ENCODE data around the gene NEDD4L. TPM values are rescaled to one million over a fixed set of nuclear protein-coding genes. Genes with fewer than 3 reads are reported as not detected.

Gene NEDD4L
- total and polyA plus RNA-seq, 2 experiments from 2014 or later: 36.2 to 72.3 TPM

GRCh38 chr18:58091099-58091611, 47.1 kb downstream of the NEDD4L start:
- Histone ChIP-seq H3K4me1 (ENCODE audit: insufficient read depth) (peaks cover 60% of the 10 kb centered on the region), H3K4me3 (no peak overlapping the region), H3K4me2 (no peak overlapping the region), H2AFZ (no peak overlapping the region), H3K27me3 (ENCODE audit: insufficient read depth) (no peaks in the 10 kb centered on the region), H4K20me1 (replicated peaks; ENCODE audit: insufficient read depth) (no peaks in the 10 kb centered on the region; the same call in 1 of the 2 replicates), H3F3A (replicated peaks; ENCODE audit: low read depth) (no peaks in the 10 kb centered on the region), H3K79me2 (replicated peaks; ENCODE audit: insufficient read depth) (peaks cover 77% of the 10 kb centered on the region), H3K9me2 (ENCODE audit: insufficient read depth) (no peaks in the 10 kb centered on the region), H3K36me3 (ENCODE audit: insufficient read depth) (peaks cover 4% of the 10 kb centered on the region; the same call in 1 of the 2 replicates), H3K27ac (ENCODE audit: low read depth) (no peak overlapping the region)
- DNase-seq (ENCODE audit: low spot score) (no peak), ATAC-seq (no peak)
- no peak overlapping the region; the same call in 1 of the 2 replicates for H3K27ac Mint-ChIP-seq
- no peak overlapping the region for H3K4me3 Mint-ChIP-seq
- no peak for TF ChIP-seq ZNF114 (CRISPR knock-in tag; IDR thresholded peaks at IDR 0.05)
- TF ChIP-seq EZH2 (IDR thresholded peaks at IDR 0.05; ENCODE audit: low read depth, unreplicated experiment): no peak
- TF ChIP-seq ETS1 (IDR thresholded peaks at IDR 0.05): no peak
- TF ChIP-seq JUNB (IDR thresholded peaks at IDR 0.05; ENCODE audit: unreplicated experiment): no peak
- TF ChIP-seq NANOG (IDR thresholded peaks at IDR 0.05; ENCODE audit: borderline replicate concordance): no peak
- no peak for TF ChIP-seq POLR2AphosphoS5 (IDR thresholded peaks at IDR 0.05; ENCODE audit: low read depth)
- no peak for TF ChIP-seq CTCF (conservative IDR thresholded peaks at IDR 0.05; ENCODE audit: low read depth in 2 of 2)
- TF ChIP-seq ZNF331 (CRISPR knock-in tag; IDR thresholded peaks at IDR 0.05; ENCODE audit: low read depth): no peak
- TF ChIP-seq EZH2phosphoT487 (IDR thresholded peaks at IDR 0.05; ENCODE audit: unreplicated experiment): no peak
- TF ChIP-seq, protein P1, sequence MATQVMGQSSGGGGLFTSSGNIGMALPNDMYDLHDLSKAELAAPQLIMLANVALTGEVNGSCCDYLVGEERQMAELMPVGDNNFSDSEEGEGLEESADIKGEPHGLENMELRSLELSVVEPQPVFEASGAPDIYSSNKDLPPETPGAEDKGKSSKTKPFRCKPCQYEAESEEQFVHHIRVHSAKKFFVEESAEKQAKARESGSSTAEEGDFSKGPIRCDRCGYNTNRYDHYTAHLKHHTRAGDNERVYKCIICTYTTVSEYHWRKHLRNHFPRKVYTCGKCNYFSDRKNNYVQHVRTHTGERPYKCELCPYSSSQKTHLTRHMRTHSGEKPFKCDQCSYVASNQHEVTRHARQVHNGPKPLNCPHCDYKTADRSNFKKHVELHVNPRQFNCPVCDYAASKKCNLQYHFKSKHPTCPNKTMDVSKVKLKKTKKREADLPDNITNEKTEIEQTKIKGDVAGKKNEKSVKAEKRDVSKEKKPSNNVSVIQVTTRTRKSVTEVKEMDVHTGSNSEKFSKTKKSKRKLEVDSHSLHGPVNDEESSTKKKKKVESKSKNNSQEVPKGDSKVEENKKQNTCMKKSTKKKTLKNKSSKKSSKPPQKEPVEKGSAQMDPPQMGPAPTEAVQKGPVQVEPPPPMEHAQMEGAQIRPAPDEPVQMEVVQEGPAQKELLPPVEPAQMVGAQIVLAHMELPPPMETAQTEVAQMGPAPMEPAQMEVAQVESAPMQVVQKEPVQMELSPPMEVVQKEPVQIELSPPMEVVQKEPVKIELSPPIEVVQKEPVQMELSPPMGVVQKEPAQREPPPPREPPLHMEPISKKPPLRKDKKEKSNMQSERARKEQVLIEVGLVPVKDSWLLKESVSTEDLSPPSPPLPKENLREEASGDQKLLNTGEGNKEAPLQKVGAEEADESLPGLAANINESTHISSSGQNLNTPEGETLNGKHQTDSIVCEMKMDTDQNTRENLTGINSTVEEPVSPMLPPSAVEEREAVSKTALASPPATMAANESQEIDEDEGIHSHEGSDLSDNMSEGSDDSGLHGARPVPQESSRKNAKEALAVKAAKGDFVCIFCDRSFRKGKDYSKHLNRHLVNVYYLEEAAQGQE (IDR thresholded peaks at IDR 0.05; ENCODE audit: unreplicated experiment): no peak
- no peak for TF ChIP-seq STAT1 (IDR thresholded peaks at IDR 0.05; ENCODE audit: unreplicated experiment)
- TF ChIP-seq ZNF462 (CRISPR knock-in tag; IDR thresholded peaks at IDR 0.05): no peak
- no peak for TF ChIP-seq CREB1 (CRISPR knock-in tag; IDR thresholded peaks at IDR 0.05; ENCODE audit: low read depth)
- peaks cover 13% of the 10 kb centered on the region for H3K9me3 Mint-ChIP-seq
- H3K4me1 Mint-ChIP-seq: peaks cover 65% of the 10 kb centered on the region
- peaks cover 25% of the 10 kb centered on the region for H3K36me3 Mint-ChIP-seq (ENCODE audit: low read depth)
- H3K27me3 Mint-ChIP-seq (ENCODE audit: insufficient read depth, low read depth, poor library complexity): peaks cover 9% of the 10 kb centered on the region
